Kidney (tissue), 14 donors: ENCODE data around the gene EVA1A. TPM values are rescaled to one million over a fixed set of nuclear protein-coding genes. Genes with fewer than 3 reads are reported as not detected.

Experiments used
- DNase-seq, 5 donors: peaks; one replicate each; pipeline ENCODE4 v3.0.0-alpha.2; 2013 to 2020
- FAIRE-seq: peaks from 2 replicates; lab custom pipeline; 2012; peaks lifted over from hg19 to GRCh38; lab: Jason Lieb, UNC
- H3K27ac ChIP-seq, 2 donors: one replicate each; pipeline ENCODE4 v1.7.0; 2013; ENCODE audit warnings: low read depth in 2 of 2, low read length in 2 of 2, inconsistent platforms in 1 of 2
- H3K27me3 ChIP-seq: one replicate; pipeline ENCODE4 v1.7.1; 2013; ENCODE audit warnings: low read length, inconsistent platforms; ENCODE audit not compliant: control insufficient read depth, insufficient read depth
- H3K36me3 ChIP-seq, 3 donors: one replicate each; pipeline versions ENCODE4 v1.7.0 to v1.7.1; 2013; ENCODE audit warnings: low read length in 3 of 3, control low read depth in 1 of 3, inconsistent platforms in 1 of 3; ENCODE audit not compliant: insufficient read depth in 3 of 3, control insufficient read depth in 2 of 3
- H3K4me1 ChIP-seq, 3 donors: one replicate each; pipeline versions ENCODE4 v1.7.0 to v1.7.1; 2013; ENCODE audit warnings: low read length in 3 of 3, inconsistent platforms in 1 of 3, low read depth in 1 of 3; ENCODE audit not compliant: control insufficient read depth in 2 of 3, insufficient read depth in 2 of 3
- H3K4me3 ChIP-seq, 3 donors: one replicate each; pipeline versions ENCODE4 v1.7.0 to v1.8.1; 2013; ENCODE audit warnings: low read length in 3 of 3, control low read depth in 1 of 3, inconsistent platforms in 1 of 3
- H3K9ac ChIP-seq, 3 donors: one replicate each; pipeline versions ENCODE4 v1.7.0 to v1.7.1; 2013; ENCODE audit warnings: low read length in 3 of 3, control low read depth in 1 of 3, inconsistent platforms in 1 of 3
- H3K9me3 ChIP-seq, 3 donors: one replicate each; pipeline versions ENCODE4 v1.7.0 to v1.7.1; 2013; ENCODE audit warnings: low read length in 3 of 3, control low read depth in 1 of 3, inconsistent platforms in 1 of 3; ENCODE audit not compliant: control insufficient read depth in 2 of 3, insufficient read depth in 1 of 3
- intact Hi-C: fragments of 100-400 bp; cut with DNase I; formaldehyde crosslinking; loops from one replicate; pipeline ENCODE4 v1.11.1; 2022
- polyA plus RNA-seq: library from polyadenylated mRNA; stranded (reverse); fragments of 350-450 nt; fragmentation: Illumina TruSeq; extraction: RNeasy Lipid Tissue Mini Kit (QIAGEN cat#74804); gene quantifications from one replicate; pipeline ENCODE4 v1.2.3, GENCODE V29; 2014; ENCODE audit warnings: low read depth, low replicate concordance; ENCODE audit not compliant: insufficient read depth
- total RNA-seq: library from RNA; stranded (reverse); fragmentation: NEBNext Ultra II Directional; extraction: Animal tissue kit (Norgen Biotek cat#: 25700); gene quantifications from one replicate; pipeline ENCODE4 v1.2.1, GENCODE V29; 2021
- TF ChIP-seq, protein P1 (sequence below): IDR thresholded peaks from 3 replicates; pipeline ENCODE4 v1.5.1; 2012; ENCODE audit warnings: mild to moderate bottlenecking, moderate library complexity, borderline replicate concordance; ENCODE audit not compliant: insufficient read depth; ENCODE audit errors: extremely low read depth
- donor health status: control.
- donor health status: control.
- donor health status: control.
- donor health status: control.
- donor health status: control.
- donor health status: DM: yes; HTN: yes; CAD: no.
- donor health status: Normal renal cell carcinoma (clear cell type).

Gene EVA1A
- total and polyA plus RNA-seq, 2 donors from 2014 or later = 28.1 to 32.4 TPM

DNA sequence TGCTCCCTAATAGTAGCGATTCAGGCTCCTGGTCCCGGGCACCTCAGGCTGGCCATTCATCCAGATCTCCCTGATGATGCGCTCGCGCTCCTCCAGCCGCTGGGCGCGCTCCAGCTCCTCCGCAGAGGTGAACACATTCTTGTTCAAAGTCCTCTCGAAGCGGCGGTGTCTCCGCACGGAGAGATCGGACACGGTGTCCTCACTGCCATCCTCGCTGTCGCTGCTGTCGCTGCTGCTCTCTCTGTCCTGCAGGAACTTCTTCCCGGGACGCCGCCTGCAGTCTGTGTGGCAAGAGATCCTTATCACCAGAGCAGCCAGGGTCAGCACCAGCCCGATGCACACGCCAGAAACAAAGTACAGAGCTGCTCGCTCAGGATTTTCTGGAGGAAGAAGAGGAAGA lies 67.5 kb downstream of the EVA1A start:
- FAIRE-seq (no peak), DNase-seq (peak in 1 of 5 donors; percentile 65)
- intact Hi-C loops = no loop called here

DNA sequence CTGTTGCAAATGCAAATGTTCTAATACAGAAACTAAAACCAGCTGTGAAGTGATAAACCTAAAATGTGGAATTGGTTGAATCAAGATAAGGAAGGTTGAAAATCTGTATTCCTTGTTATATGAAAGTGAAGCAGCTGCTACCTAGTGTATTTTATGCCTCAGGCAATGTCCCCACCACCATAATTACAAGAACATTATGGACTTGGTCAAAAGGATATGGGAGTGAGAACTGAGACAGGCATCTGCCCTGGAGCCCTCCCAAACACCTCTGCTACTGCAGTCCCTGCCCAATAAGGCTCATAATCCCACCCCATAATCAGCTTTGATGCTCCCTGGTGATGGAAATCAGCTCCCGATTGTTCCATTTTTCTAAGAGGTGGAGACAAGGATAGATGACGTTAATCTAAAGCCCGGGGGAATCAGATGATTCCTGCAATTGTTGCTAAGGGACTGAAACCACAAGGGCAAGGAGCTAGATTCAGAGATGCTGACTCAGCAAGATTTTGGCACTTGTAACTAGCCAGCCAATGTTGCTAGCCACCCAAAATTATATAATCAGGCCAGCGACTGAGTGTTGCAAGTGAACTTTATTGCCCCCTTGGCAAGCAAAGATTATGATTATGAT lies 69.5 kb downstream of the EVA1A start:
- FAIRE-seq = no peak
- Histone ChIP-seq H3K27ac (no peak overlapping the region), H3K27me3 (no peaks in the 10 kb centered on the region), H3K36me3 (peaks cover 0 to 4% (median 0%) of the 10 kb centered on the region in 3 donors), H3K4me1 (no peaks in the 10 kb centered on the region), H3K9me3 (no peaks in the 10 kb centered on the region), H3K4me3 (no peak overlapping the region), H3K9ac (no peak overlapping the region)
- TF ChIP-seq, protein P1, sequence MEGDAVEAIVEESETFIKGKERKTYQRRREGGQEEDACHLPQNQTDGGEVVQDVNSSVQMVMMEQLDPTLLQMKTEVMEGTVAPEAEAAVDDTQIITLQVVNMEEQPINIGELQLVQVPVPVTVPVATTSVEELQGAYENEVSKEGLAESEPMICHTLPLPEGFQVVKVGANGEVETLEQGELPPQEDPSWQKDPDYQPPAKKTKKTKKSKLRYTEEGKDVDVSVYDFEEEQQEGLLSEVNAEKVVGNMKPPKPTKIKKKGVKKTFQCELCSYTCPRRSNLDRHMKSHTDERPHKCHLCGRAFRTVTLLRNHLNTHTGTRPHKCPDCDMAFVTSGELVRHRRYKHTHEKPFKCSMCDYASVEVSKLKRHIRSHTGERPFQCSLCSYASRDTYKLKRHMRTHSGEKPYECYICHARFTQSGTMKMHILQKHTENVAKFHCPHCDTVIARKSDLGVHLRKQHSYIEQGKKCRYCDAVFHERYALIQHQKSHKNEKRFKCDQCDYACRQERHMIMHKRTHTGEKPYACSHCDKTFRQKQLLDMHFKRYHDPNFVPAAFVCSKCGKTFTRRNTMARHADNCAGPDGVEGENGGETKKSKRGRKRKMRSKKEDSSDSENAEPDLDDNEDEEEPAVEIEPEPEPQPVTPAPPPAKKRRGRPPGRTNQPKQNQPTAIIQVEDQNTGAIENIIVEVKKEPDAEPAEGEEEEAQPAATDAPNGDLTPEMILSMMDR = no peak
- intact Hi-C loops = no loop called here
- no peak for DNase-seq

More for the DNA sequence above, 67.5 kb downstream of the EVA1A start:
- no peaks in the 10 kb centered on the region for H3K27me3 ChIP-seq
- H3K36me3 ChIP-seq = peaks cover 0 to 4% (median 0%) of the 10 kb centered on the region in 3 donors
- no peak overlapping the region for H3K9ac ChIP-seq
- H3K4me1 ChIP-seq = no peaks in the 10 kb centered on the region
- H3K9me3 ChIP-seq = no peaks in the 10 kb centered on the region
- no peak overlapping the region for H3K4me3 ChIP-seq
- H3K27ac ChIP-seq = no peak overlapping the region
- TF ChIP-seq, protein P1 = no peak

DNA sequence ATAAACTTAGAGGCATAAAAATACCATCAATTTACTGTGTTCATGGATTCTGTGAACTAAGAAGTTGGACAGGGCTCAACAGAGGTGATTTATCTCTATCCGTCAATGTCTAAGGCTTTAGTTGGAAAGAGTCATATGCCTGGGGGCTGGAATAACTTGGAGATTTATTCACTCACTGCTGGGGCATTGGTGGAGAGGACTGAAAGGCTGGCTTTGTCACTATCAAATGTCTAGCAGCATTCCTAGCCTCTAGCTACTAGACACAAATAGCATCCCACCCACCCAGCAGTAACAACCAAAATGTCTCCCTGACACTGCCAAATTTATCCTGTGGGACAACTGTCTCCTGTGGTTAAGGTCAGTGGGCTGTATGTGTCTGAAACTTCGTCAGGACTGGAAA lies 71.0 kb downstream of the EVA1A start:
- TF ChIP-seq, protein P1 = no peak
- Histone ChIP-seq H3K27me3 (no peaks in the 10 kb centered on the region), H3K36me3 (peaks cover 0 to 4% (median 0%) of the 10 kb centered on the region in 3 donors), H3K4me1 (no peaks in the 10 kb centered on the region), H3K4me3 (no peak overlapping the region), H3K27ac (no peak overlapping the region), H3K9me3 (no peaks in the 10 kb centered on the region), H3K9ac (no peak overlapping the region)
- DNase-seq (no peak), FAIRE-seq (no peak)
- intact Hi-C loops = no loop called here
